GM21367 (cell line): ENCODE measurements around the gene DNAAF5.

ENCODE experiments used
- ATAC-seq: cut with Tn5 transposase; IDR thresholded peaks from one replicate; pipeline ENCODE4 v1.9.1; 2021; ENCODE audit not compliant: unreplicated experiment

The DNAAF5 gene

GRCh38 chr7:763762-764161, 37.3 kb downstream of the DNAAF5 start:
- ATAC-seq: no peak

DNA sequence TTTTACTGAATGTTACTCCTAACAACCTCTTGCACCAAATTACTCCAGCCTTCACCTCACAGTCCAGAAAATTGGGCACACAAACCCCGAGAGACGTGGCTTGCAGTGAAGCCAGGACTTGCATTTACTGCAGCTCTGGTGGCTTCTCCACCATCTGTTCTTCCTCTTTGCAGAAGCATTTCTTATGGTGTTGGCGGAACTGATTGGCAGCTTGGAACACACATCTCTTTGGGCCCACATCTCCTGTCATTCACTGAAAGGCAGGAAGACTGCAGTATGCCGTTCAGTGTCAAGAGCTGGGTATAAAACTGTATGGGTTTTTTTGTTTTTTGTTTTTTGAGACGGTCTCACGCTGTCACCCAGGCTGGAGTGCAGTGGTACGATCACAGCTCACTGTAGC, 38.9 kb downstream of the DNAAF5 start:
- no peak for ATAC-seq

GRCh38 chr7:767580-767940, 41.1 kb downstream of the DNAAF5 start:
- no peak for ATAC-seq

GRCh38 chr7:767941-768731, 41.6 kb downstream of the DNAAF5 start:
- ATAC-seq: no peak

DNA sequence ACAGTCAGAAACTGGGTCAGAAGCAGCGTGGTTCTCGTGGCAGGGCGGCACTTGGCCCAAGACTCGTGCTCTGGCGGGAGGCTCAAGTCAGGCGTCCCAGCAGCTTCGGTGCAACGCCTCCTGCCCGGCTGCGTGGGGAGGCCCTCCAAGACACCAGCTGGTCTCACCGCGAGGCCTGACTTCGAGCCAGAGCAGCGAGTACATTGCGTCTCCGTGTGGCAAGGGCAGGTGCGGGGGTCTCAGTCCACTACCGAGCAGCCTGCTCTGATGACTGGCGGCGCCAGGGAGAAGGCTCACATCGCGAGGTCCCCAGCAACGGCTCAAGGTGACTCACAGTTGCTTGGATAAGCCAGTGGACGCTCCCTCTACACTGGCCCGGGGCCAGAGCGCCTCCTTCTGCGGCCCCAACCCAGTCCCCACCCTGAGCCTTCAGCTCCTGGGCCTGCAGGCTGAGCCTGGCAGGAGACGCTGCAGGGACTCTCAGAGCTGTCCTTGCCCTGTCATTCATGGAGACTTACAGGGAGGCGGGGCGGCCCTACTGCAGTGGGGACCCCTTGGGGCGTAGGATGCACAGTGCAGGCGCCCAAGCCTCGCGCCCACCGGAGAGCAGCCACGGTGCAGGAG, 42.5 kb downstream of the DNAAF5 start:
- no peak for ATAC-seq

DNA sequence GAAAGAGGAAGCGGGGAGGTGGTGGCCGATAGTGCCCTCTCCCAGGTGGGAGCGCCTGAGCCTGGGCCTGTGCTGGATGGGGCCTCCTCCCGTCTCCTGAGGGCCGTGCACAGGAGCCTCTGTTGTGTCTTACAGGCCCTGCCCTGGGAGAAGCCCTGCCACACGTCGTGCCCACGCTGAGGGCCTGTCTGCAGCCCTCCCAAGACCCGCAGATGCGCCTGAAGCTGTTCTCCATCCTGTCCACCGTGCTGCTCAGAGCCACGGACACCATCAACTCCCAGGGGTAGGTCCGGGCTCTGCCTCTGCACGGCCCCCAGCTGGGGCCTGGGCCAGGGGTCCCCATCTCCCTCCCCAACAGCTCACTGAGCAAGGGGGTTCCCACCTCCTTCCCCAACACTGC, 43.8 kb downstream of the DNAAF5 start:
- no peak for ATAC-seq

GRCh38 chr7:770741-771166, 44.3 kb downstream of the DNAAF5 start:
- no peak for ATAC-seq

DNA sequence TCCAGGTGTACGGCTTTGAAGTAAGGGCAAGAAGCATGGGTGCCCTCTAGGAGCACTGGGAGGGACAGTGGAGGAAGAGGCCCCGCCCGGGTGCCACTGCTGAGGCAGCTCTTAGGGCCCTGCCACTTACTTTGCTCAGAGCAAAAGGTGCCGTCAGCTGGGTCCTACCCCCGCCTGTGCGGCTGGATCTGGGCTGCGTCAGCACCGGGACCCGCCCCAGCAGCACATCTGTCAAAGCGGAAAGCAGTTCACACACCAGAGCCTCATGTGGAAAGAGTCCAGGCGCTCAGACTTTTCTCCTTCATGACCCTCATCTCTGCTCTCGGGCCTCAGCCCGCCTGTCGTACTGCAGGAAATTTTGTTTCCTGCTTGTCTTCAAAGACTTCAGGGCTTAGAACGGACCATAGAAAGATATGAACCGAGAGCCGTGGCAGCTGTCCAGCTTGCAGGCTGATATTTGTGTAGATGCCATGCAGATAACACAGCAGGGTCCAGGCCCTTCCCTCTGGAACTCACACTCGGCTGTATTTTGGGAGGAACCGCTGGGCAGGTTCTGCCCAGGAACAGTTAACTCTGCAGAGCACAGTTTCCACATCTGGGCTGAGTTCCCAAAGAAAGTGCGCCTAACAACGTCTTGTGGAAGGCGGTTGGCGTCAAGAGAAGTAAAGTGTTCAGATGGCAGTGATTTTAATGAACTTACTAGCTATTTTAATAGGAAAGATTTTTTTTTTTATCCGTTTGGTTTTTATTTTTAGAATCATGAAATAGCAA, 44.9 kb downstream of the DNAAF5 start:
- ATAC-seq: no peak

DNA sequence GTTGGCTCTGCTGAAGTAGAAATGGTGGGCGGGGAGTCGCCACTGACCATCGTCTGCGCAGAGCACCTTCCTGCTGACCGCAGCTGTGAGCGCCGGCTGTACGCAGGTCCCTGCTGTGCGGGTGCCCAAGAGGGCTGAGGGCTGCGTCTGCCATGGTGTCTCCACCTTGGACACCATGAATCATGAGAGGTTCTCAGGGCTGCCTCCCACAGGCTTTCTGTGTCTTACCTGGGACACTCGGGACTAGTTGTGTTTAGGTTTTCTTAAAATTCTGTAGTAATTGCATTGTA, 45.5 kb downstream of the DNAAF5 start:
- no peak for ATAC-seq

- ATAC-seq: no peak
These were observed 45.9 kb downstream of the DNAAF5 start for GRCh38 chr7:772392-772791.

GRCh38 chr7:772861-773621, 46.5 kb downstream of the DNAAF5 start:
- ATAC-seq: no peak

- no peak for ATAC-seq
These were observed 47.1 kb downstream of the DNAAF5 start for GRCh38 chr7:773622-773915.

DNA sequence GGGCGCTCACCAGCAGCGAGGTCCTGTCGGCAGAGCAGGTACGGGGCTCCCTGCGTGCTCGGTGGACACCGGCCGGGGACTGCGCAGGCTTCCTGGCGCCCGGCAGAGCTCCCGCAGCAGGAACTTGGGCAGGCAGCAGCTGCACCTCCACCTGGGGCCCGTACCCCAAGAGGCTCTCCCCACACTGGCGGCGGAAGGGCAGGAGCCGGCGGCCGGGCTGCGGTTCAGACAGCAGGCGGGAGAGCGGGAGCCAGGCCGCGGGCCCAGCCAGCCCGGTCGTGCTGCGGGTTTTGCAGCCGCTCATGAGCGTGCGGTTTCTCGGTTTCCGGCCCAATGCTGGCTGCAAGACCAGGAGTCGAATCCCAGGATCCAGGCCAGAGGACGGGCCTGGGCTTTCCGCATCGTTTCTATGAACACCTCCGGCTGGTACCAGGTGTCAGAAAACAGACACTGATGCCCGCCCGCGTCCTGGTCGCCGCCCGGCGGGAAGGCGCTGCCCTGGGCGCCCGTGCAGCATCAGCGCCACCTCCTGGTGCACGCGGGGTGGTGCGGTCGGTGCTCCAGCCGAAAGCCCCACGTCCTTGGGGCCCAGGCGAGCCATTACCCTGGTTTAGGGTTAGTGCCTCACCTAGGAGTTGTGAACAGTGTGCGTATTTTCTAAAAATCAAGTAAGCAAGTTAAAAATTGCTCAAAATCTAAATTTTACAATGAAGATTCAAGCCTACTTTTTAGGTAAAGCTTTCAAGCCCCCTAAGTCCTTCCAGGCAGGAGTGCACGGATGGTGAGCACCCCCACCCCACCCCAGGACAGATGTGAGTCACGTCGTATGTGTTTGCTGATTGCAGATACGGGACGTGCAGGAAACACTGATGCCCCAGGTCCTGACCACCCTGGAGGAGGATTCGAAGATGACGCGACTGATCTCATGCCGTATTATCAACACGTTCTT, 47.9 kb downstream of the DNAAF5 start:
- ATAC-seq: no peak

DNA sequence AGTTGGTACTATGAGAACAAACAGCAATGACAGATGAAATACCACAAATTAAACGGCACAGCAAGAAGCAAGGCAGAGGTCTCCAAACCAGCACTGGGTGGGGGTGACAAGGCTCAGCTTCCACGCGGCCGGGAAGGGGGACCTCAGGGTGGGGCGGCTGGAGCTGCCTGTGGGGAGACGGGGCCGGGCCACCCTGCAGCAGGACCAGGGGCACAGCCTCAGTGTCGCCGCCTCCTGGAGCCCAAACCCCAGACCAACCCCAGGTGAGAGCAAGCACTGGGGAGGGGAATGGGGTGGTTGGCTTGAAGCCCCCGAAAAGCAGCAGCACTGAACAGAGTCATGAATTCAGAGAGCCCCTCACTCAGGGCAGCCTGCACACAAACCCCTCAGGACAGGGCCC, 49.9 kb downstream of the DNAAF5 start:
- ATAC-seq: no peak

DNA sequence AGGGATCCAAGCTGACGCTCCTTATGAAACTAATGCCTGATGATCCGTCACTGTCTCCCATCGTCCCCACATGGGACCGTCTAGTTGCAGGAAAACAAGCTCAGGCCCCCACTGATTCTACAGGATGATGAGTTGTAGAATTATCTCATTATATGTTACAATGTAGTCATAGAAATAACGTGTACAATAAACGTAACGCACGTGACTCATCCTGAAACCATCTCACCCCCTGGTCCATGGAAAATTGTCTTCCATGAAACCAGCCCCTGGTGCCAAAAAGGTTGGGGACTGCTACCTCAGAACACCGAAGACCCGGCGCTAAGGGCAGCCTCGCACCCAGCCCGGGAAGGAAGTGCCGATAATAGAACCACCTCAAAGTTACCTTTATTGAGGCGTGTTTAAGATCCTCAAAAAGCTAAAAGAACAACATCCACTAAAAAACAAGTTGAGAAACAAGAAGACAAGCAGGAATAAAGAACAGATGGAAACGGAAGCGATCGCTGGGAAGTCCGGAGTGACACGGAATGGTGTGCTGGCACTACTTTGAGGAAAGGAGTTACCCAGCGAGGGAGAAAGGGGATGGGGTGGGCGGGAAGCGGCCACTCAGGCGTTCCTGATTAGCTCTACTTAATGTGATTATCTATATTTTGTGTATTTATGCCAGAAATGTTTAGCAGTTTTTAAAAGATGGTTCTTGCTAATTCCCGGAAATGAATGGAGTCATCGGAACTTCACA, 50.7 kb downstream of the DNAAF5 start:
- ATAC-seq: no peak

DNA sequence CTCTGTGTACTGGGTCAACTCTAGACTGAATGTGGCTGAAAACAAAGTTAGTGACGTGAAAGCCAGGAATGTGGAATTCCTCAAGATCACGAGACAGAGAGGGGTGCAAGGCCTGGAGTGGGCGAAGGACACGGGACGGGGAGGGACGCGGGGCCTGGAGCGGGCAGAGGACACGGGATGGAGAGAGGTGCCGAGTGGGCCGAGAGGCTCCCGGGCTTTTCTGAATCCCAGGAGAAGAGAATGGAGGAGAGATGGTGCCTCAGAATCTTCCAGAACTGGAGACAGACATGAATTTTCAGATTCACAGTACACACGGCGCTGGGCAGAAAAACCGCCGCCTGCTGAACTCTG, 51.2 kb downstream of the DNAAF5 start:
- no peak for ATAC-seq

GRCh38 chr7:778271-778967, 51.9 kb downstream of the DNAAF5 start:
- no peak for ATAC-seq

DNA sequence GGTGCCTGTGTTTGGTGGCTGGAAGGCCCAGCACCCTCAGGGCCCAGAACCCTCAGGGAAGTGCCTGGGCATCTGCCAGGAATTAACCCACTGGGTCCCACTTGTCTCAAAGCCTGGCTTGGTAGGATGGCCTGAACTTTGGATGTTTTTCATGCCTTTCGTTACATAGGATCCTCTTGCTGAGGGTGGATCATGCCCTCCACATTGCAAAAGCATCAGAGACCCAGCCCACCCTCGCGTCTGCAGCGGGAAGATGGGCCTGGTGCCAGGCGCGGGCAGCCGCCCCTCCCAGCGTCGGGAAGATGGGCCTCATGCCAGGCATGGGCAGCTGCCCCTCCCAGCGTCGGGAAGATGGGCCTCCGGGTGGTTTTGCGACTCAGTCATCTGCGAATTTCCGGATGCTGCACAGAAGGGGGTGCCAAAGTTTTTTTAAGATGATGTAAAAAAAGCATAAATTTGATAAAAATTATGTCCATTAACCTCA, 52.5 kb downstream of the DNAAF5 start:
- no peak for ATAC-seq

DNA sequence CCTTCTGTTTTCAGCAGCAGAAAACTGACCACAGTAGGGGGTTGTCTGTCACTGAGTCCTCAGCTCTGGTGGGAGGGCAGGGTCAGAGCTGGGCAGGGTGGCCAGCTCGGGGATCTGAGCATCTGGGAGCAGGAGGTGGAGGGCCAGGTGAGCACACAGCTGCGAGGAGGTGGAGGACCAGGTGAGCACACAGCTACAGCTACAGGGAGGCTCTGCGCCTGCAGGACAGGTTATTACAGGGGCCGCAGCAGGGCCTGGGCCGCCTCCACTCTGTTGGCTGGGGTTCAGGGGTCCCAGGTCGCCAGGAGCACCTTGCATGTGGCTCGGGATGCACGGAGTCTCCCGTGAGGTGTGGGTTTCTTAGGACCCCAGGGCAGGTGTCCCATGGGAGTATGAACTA, 53.0 kb downstream of the DNAAF5 start:
- ATAC-seq: no peak
